ENCODE results near the gene ZNF646. TPM values are rescaled to one million over a fixed set of nuclear protein-coding genes. Genes with fewer than 3 reads are reported as not detected.

The ZNF646 gene
- total RNA-seq, 2 donors from 2014 or later: 12.7 to 14.5 TPM

DNA sequence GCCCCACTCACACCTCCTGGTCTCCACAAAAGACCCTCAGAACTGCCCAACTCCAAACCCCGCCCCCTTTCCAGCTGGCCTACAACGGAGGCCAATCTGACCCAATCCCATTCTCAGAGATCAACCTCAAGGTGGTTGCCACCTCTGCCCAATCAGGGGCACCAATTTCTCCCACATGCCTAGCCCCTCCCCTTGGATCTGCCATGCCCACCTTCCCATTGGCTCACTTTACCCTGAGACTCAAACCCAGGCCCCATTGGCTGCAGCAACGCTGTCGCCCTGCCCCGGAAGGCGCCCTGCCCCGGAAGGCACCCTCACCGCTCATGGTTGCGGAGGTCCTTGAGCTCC is 10.8 kb upstream of the ZNF646 start:
- H3K27ac ChIP-seq: no peak overlapping the region
- no peaks in the 10 kb centered on the region for H3K27me3 ChIP-seq
- intact Hi-C loops (cut with DNase I): no loop called here
- H3K4me1 ChIP-seq: no peaks in the 10 kb centered on the region
- no peak for DNase-seq
- peaks cover 3 to 7% of the 10 kb centered on the region in 2 donors for H3K36me3 ChIP-seq (replicated peaks in 1 of 2; ENCODE audit: insufficient read depth in 1 of 2, low read depth in 2 of 2)
- no peak for TF ChIP-seq POLR2A (IDR thresholded peaks at IDR 0.05)
- TF ChIP-seq, protein P1, sequence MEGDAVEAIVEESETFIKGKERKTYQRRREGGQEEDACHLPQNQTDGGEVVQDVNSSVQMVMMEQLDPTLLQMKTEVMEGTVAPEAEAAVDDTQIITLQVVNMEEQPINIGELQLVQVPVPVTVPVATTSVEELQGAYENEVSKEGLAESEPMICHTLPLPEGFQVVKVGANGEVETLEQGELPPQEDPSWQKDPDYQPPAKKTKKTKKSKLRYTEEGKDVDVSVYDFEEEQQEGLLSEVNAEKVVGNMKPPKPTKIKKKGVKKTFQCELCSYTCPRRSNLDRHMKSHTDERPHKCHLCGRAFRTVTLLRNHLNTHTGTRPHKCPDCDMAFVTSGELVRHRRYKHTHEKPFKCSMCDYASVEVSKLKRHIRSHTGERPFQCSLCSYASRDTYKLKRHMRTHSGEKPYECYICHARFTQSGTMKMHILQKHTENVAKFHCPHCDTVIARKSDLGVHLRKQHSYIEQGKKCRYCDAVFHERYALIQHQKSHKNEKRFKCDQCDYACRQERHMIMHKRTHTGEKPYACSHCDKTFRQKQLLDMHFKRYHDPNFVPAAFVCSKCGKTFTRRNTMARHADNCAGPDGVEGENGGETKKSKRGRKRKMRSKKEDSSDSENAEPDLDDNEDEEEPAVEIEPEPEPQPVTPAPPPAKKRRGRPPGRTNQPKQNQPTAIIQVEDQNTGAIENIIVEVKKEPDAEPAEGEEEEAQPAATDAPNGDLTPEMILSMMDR (IDR thresholded peaks at IDR 0.05): no peak
- no peak for ATAC-seq
- no peaks in the 10 kb centered on the region for H3K9me3 ChIP-seq
- no peak overlapping the region for H3K4me3 ChIP-seq
- 94 to 96% methylated on average over 4 to 9 of the region's 9 CpGs for WGBS, 2 donors

DNA sequence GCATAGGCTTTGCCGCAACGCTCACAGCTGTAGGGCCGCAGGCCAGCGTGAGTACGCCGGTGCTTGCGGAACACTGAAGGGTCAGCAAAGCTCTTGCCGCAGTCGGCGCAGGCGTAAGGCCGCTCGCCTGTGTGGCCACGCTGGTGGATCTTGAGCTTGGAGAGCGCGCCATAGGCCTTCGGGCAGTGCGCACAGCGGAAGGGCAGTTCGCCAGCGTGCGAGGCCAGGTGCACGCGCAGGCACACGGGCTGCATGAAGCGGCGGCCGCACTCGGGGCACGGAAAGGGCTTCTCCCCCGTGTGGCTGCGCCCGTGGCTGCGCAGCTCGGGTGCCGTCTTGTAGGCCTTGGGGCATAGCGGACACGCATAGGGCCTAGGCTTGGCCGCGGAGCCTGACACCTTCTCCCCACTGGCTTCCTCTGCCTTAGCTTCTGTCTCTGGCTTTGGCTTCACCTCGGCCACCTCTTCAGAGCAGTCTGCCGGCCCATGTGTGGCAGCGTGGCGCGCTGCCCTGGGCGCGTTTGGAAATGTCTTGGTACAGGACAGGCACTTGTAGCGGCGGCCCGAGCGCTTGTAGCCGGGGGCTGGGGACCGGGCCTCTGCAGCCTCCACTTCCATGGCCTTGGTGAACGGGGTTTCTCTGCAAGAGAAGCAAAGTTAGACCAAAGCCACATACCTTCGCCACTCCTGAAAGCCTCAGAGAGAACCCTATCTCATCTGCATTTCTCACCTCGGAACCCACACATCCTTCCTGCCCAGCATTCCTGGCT is 10.2 kb upstream of the ZNF646 start:
- 87 to 96% methylated on average over 28 to 45 of the region's 56 CpGs for whole genome bisulfite sequencing, 2 donors
- peak in 1 of 4 donors; percentile 11 for DNase-seq
- ATAC-seq: no peak

GRCh38 chr16:31064882-31065461 is 9.2 kb upstream of the ZNF646 start:
- Histone ChIP-seq H3K27me3 (no peaks in the 10 kb centered on the region), H3K4me1 (no peaks in the 10 kb centered on the region), H3K27ac (no peak overlapping the region), H3K9me3 (no peaks in the 10 kb centered on the region), H3K36me3 (replicated peaks in 1 of 2; ENCODE audit: insufficient read depth in 1 of 2, low read depth in 2 of 2) (peaks cover 3 to 7% of the 10 kb centered on the region in 2 donors), H3K4me3 (no peak overlapping the region)
- intact Hi-C loops (cut with DNase I): no loop called here
- WGBS, 2 donors: 74 to 92% methylated on average over 4 of the region's 4 CpGs
- TF ChIP-seq POLR2A (IDR thresholded peaks at IDR 0.05): no peak
- TF ChIP-seq, protein P1 (IDR thresholded peaks at IDR 0.05): no peak
- ATAC-seq: peak; percentile 48
- peak in 2 of 4 donors; percentile 26 to 56 for DNase-seq

More for the DNA sequence above, 10.2 kb upstream of the ZNF646 start:
- no peak for TF ChIP-seq POLR2A (IDR thresholded peaks at IDR 0.05)
- H3K27me3 ChIP-seq: no peaks in the 10 kb centered on the region
- intact Hi-C loops (cut with DNase I): no loop called here
- peaks cover 3 to 7% of the 10 kb centered on the region in 2 donors for H3K36me3 ChIP-seq (replicated peaks in 1 of 2; ENCODE audit: insufficient read depth in 1 of 2, low read depth in 2 of 2)
- H3K4me3 ChIP-seq: no peak overlapping the region
- no peaks in the 10 kb centered on the region for H3K9me3 ChIP-seq
- no peaks in the 10 kb centered on the region for H3K4me1 ChIP-seq
- H3K27ac ChIP-seq: no peak overlapping the region

DNA sequence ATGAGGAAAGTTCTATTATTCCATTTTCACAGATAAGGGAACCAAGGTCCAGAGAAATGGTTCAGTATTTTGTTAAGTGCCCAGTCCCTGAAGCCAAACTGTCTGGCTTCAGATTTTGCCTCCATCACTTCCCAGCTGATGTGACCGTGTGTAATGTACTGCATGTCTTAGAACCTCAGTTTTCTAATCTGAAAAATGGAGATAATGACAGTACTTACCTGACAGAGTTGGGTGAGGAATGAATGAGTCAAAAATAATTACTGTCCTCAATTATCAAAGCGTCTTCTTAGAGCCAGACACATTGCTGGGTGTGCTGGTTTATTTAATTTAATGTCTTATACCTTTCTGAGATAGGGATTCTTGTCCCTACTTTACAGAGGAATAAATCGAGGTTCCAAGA is 6.9 kb upstream of the ZNF646 start:
- peaks cover 7% of the 10 kb centered on the region for H3K4me1 ChIP-seq

DNA sequence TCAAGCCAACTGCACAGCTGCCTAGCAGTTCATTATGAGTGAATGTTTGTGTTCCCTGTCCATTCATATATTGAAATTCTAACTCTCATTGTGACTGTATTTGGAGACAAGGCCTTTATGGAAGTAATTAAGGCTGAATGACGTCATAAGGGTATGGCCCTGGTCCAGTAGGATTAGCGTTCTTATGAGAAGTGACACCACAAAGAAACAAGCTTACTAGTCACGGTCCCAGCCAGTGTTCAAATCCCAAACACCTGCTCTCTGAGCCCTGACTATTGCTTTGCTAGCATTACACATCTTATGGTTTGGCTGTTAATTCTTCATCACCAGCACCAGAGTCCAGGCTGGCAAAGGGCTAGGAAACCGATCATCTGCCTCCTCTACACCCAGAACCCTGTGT is 2.4 kb upstream of the ZNF646 start:
- Histone ChIP-seq H3K9me3 (no peaks in the 10 kb centered on the region), H3K36me3 (replicated peaks in 1 of 2; ENCODE audit: insufficient read depth in 1 of 2, low read depth in 2 of 2) (peaks cover 0 to 2% of the 10 kb centered on the region in 2 donors), H3K4me1 (peaks cover 25% of the 10 kb centered on the region), H3K27me3 (no peaks in the 10 kb centered on the region), H3K4me3 (no peak overlapping the region), H3K27ac (no peak overlapping the region)
- WGBS, 2 donors: 36 to 42% methylated on average over 4 of the region's 4 CpGs
- intact Hi-C loops (cut with DNase I): loop anchor here (10.0 kb wide), 1 partner anchor 73 kb away; no protein-coding TSS in a partner anchor
- ATAC-seq (no peak), DNase-seq (no peak)
- TF ChIP-seq, protein P1 (IDR thresholded peaks at IDR 0.05): no peak
- TF ChIP-seq POLR2A (IDR thresholded peaks at IDR 0.05): no peak

More for the DNA sequence above, 6.9 kb upstream of the ZNF646 start:
- H3K9me3 ChIP-seq: no peaks in the 10 kb centered on the region
- no peak overlapping the region for H3K4me3 ChIP-seq
- H3K36me3 ChIP-seq (replicated peaks in 1 of 2; ENCODE audit: insufficient read depth in 1 of 2, low read depth in 2 of 2): peaks cover 0 to 3% of the 10 kb centered on the region in 2 donors
- H3K27me3 ChIP-seq: no peaks in the 10 kb centered on the region
- TF ChIP-seq, protein P1 (IDR thresholded peaks at IDR 0.05): no peak
- TF ChIP-seq POLR2A (IDR thresholded peaks at IDR 0.05): no peak
- ATAC-seq (no peak), DNase-seq (no peak)
- 80 to 85% methylated on average over 3 of the region's 3 CpGs for WGBS, 2 donors
- no peak overlapping the region for H3K27ac ChIP-seq
- intact Hi-C loops (cut with DNase I): no loop called here

Data from body of pancreas (tissue), 4 donors.